ENCODE results near the gene MTF2. TPM values are rescaled to one million over a fixed set of nuclear protein-coding genes. Genes with fewer than 3 reads are reported as not detected.

Gene MTF2
- total and polyA plus RNA-seq, 7 experiments from 2014 or later: 35.3 to 77.9 (median 50.4) TPM

DNA sequence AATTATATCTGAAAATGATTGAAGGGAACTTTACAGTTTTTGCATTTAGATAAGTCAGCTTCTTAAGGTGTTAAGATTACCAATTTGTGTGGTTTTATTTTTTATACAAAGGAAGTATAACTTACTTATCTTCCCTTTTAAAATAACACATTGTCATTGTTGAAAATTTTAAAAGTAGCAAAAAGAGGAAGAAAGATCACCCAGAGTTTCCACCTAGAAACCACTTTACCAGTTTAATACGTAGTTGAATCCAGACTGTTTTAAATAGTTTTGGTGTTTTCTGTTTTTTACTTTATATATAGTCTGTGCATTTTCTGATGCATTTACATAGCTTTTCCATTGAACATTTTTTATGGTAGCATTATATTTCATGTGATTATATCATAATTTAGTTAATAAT lies 107.6 kb downstream of the MTF2 start:
- Histone ChIP-seq H3K27me3 (ENCODE audit: control insufficient read depth in 2 of 2, insufficient read depth in 2 of 2, low read length in 2 of 2) (no peaks in the 10 kb centered on the region), H3K4me1 (ENCODE audit: control insufficient read depth in 2 of 2, insufficient read depth in 2 of 2, low read length in 2 of 2) (peaks cover 0 to 2% of the 10 kb centered on the region in 2 donors), H3K36me3 (ENCODE audit: control insufficient read depth in 2 of 3, insufficient read depth in 3 of 3, low read length in 3 of 3) (no peaks in the 10 kb centered on the region), H3K9me3 (ENCODE audit: control insufficient read depth in 2 of 3, low read length in 3 of 3) (no peaks in the 10 kb centered on the region), H3K27ac (ENCODE audit: low read depth, low read length) (no peak overlapping the region), H3K4me3 (ENCODE audit: low read length) (no peak overlapping the region)
- peak; percentile 20 for ATAC-seq
- POLR2A ChIA-PET: no interaction called here
- Mint-ChIP-seq H3K27me3 (no peaks in the 10 kb centered on the region), H3K36me3 (peaks cover 3 to 29% (median 15%) of the 10 kb centered on the region in 5 donors), H3K9me3 (no peaks in the 10 kb centered on the region), H3K27ac (no peak overlapping the region), H3K4me1 (peaks cover 9 to 48% (median 12%) of the 10 kb centered on the region in 7 donors), H3K4me3 (no peak overlapping the region)
- CTCF ChIA-PET: no interaction called here
- DNase-seq: no peak
- intact Hi-C loops (cut with micrococcal nuclease): loop anchor here in 1 of 2 donors (10.0 kb wide), 1 partner anchor 718 kb away; the partner anchor contains the start of gene GCLM

Other genes with a start within 250 kb of the MTF2 start
- 1,000 to 10,000 TPM in 4 of 5 experiments, 100 to 1,000 TPM in 1; 764 to 1,693 (median 1,596) TPM for gene RPL5, start 247.2 kb upstream of the MTF2 start, total RNA-seq
- gene RPL5, start 247.2 kb upstream of the MTF2 start, polyA plus RNA-seq: 1,000 to 10,000 TPM; 3,012 to 3,358 TPM
- gene DIPK1A, start 117.8 kb upstream of the MTF2 start, total RNA-seq: 10 to 100 TPM in 4 of 5 experiments, 1 to 10 TPM in 1; 9.9 to 15.8 (median 14.9) TPM
- 10 to 100 TPM; 17.3 to 21.9 TPM for gene DIPK1A, start 117.8 kb upstream of the MTF2 start, polyA plus RNA-seq
- 10 to 100 TPM; 37.8 to 60.0 (median 47.4) TPM for gene TMED5, start 101.1 kb downstream of the MTF2 start, total RNA-seq
- gene TMED5, start 101.1 kb downstream of the MTF2 start, polyA plus RNA-seq: 10 to 100 TPM; 17.6 to 20.0 TPM
- gene CCDC18, start 101.4 kb downstream of the MTF2 start, total RNA-seq: 10 to 100 TPM in 2 of 5 experiments, 1 to 10 TPM in 3; 5.2 to 13.7 (median 9.9) TPM
- 1 to 10 TPM; 3.4 to 6.9 TPM for gene CCDC18, start 101.4 kb downstream of the MTF2 start, polyA plus RNA-seq